Measurements from ENCODE around the gene GTPBP10.
A peak's percentile ranks its signal among the peaks of the same experiment; 100 is the strongest.
"Not testable (repeated sequence)": the region's sequence is repeated elsewhere in the genome, so short reads cannot be mapped to it uniquely, and the experiment has no call there.

The GTPBP10 gene

GRCh38 chr7:90346336-90347125 lies at the start of gene GTPBP10:
Gene GTPBP10 (plus strand): TSS chr7:90346716. CDS start chr7:90346742, 26 bp downstream.
- peak; percentile 92 for DNase-seq (ENCODE audit: low read depth, low spot score)

- peak; percentile 3 for DNase-seq (ENCODE audit: low read depth, low spot score)
These were observed 48.1 kb upstream of the GTPBP10 start for GRCh38 chr7:90298145-90299038.

- DNase-seq (ENCODE audit: low read depth, low spot score) = no peak
These were observed 43.3 kb upstream of the GTPBP10 start for GRCh38 chr7:90303241-90303640.

GRCh38 chr7:90309872-90310271 lies 36.6 kb upstream of the GTPBP10 start:
- no peak for DNase-seq (ENCODE audit: low read depth, low spot score)

GRCh38 chr7:90311175-90311574 lies 35.3 kb upstream of the GTPBP10 start:
- no peak for DNase-seq (ENCODE audit: low read depth, low spot score)

- no peak for DNase-seq (ENCODE audit: low read depth, low spot score)
These were observed 33.8 kb upstream of the GTPBP10 start for GRCh38 chr7:90312745-90313144.

GRCh38 chr7:90313907-90314306 lies 32.6 kb upstream of the GTPBP10 start:
- DNase-seq (ENCODE audit: low read depth, low spot score) = no peak

- DNase-seq (ENCODE audit: low read depth, low spot score) = no peak
These were observed 26.5 kb upstream of the GTPBP10 start for GRCh38 chr7:90320014-90320413.

GRCh38 chr7:90320418-90320800 lies 26.1 kb upstream of the GTPBP10 start:
- no peak for DNase-seq (ENCODE audit: low read depth, low spot score)

- no peak for DNase-seq (ENCODE audit: low read depth, low spot score)
These were observed 25.6 kb upstream of the GTPBP10 start, which contains the start of gene FAM237B for GRCh38 chr7:90320801-90321494. Gene FAM237B (minus strand): TSS chr7:90321304. CDS start chr7:90319748, 1,556 bp downstream.

- no peak for DNase-seq (ENCODE audit: low read depth, low spot score)
These were observed 23.7 kb upstream of the GTPBP10 start for GRCh38 chr7:90322837-90323236.

GRCh38 chr7:90326500-90326899 lies 20.0 kb upstream of the GTPBP10 start:
- DNase-seq (ENCODE audit: low read depth, low spot score) = no peak

- no peak for DNase-seq (ENCODE audit: low read depth, low spot score)
These were observed 12.2 kb upstream of the GTPBP10 start for GRCh38 chr7:90334193-90334843.

GRCh38 chr7:90334926-90335325 lies 11.6 kb upstream of the GTPBP10 start:
- not testable (repeated sequence) for DNase-seq (ENCODE audit: low read depth, low spot score)

GRCh38 chr7:90337106-90337505 lies 9.4 kb upstream of the GTPBP10 start:
- DNase-seq (ENCODE audit: low read depth, low spot score) = no peak

GRCh38 chr7:90345016-90345415 lies 1.5 kb upstream of the GTPBP10 start:
- no peak for DNase-seq (ENCODE audit: low read depth, low spot score)

GRCh38 chr7:90345595-90346335 lies 751 bp upstream of the GTPBP10 start:
- no peak for DNase-seq (ENCODE audit: low read depth, low spot score)

- DNase-seq (ENCODE audit: low read depth, low spot score) = no peak
These were observed 1.2 kb downstream of the GTPBP10 start for GRCh38 chr7:90347759-90348158.

GRCh38 chr7:90349305-90349704 lies 2.8 kb downstream of the GTPBP10 start:
- no peak for DNase-seq (ENCODE audit: low read depth, low spot score)

GRCh38 chr7:90350032-90350431 lies 3.5 kb downstream of the GTPBP10 start:
- DNase-seq (ENCODE audit: low read depth, low spot score) = not testable (repeated sequence)

GRCh38 chr7:90351987-90352386 lies 5.5 kb downstream of the GTPBP10 start:
- DNase-seq (ENCODE audit: low read depth, low spot score) = no peak

Measured in brain pericyte (primary cell).